GM18873 (cell line): ENCODE results near the gene KCNK4.

Source experiments
- ATAC-seq: cut with Tn5 transposase; IDR thresholded peaks from one replicate; pipeline ENCODE4 v1.9.1; 2021; ENCODE audit warnings: mild to moderate bottlenecking, moderate library complexity, moderate number of reproducible peaks; ENCODE audit not compliant: unreplicated experiment, low FRiP score

KCNK4 gene

GRCh38 chr11:64268025-64268892 lies 22.8 kb upstream of the KCNK4 start:
- ATAC-seq, result no peak

- peak; percentile 3 for ATAC-seq
Measured at GRCh38 chr11:64268893-64269539, 22.1 kb upstream of the KCNK4 start.

- peak; percentile 71 for ATAC-seq
Measured at GRCh38 chr11:64269540-64270220, 21.4 kb upstream of the KCNK4 start.

GRCh38 chr11:64275031-64275800 lies 15.9 kb upstream of the KCNK4 start:
- no peak for ATAC-seq

GRCh38 chr11:64275841-64276240 lies 15.3 kb upstream of the KCNK4 start:
- ATAC-seq, result no peak

GRCh38 chr11:64276653-64277431 lies 14.3 kb upstream of the KCNK4 start:
- ATAC-seq, result no peak

- ATAC-seq, result no peak
Measured at GRCh38 chr11:64278576-64279190, 12.4 kb upstream of the KCNK4 start.

GRCh38 chr11:64281957-64282770 lies 8.9 kb upstream of the KCNK4 start:
- ATAC-seq, result no peak

- ATAC-seq, result no peak
Measured at GRCh38 chr11:64283092-64283491, 8.0 kb upstream of the KCNK4 start.

GRCh38 chr11:64284048-64284961 lies 6.8 kb upstream of the KCNK4 start, which contains the start of gene BAD:
Gene BAD (minus strand): TSS chr11:64284665. CDS start chr11:64284368, 297 bp downstream.
- ATAC-seq, result peak; percentile 56

GRCh38 chr11:64284962-64285884 lies 5.9 kb upstream of the KCNK4 start, which contains the start of gene GPR137:
Gene GPR137 (plus strand): TSS chr11:64285848. CDS start chr11:64286525, 677 bp downstream.
- peak; percentile 52 for ATAC-seq

GRCh38 chr11:64285885-64286800 lies 5.0 kb upstream of the KCNK4 start:
- no peak for ATAC-seq

- ATAC-seq, result no peak
Measured at GRCh38 chr11:64286801-64287159, 4.3 kb upstream of the KCNK4 start.

GRCh38 chr11:64287676-64288352 lies 3.3 kb upstream of the KCNK4 start:
- no peak for ATAC-seq

GRCh38 chr11:64288353-64288750 lies 2.8 kb upstream of the KCNK4 start:
- no peak for ATAC-seq
